Body of pancreas (tissue), 4 donors: ENCODE data around the gene NRL. TPM values are rescaled to one million over a fixed set of nuclear protein-coding genes. Genes with fewer than 3 reads are reported as not detected.

Experiments
- ATAC-seq: fragments of 150-250 bp; one replicate; pipeline ENCODE4 v1.9.1; 2016
- DNase-seq, 4 donors: peaks; one replicate each; pipeline ENCODE4 v3.0.0-alpha.2; 2019
- H3K27ac ChIP-seq, 4 donors: fragments of 200-600 bp; sonication (generic); 1 replicate in 3 of 4; 2 replicates in 1 of 4; pipeline versions ENCODE4 v1.5.1 to v1.6.1; 2016 to 2019; ENCODE audit warnings: mild to moderate bottlenecking in 1 of 4, mixed read lengths in 1 of 4, moderate library complexity in 1 of 4
- H3K27me3 ChIP-seq, 2 donors: fragments of 200-600 bp; sonication (generic); one replicate each; pipeline ENCODE4 v1.6.0; 2016; ENCODE audit warnings: mild to moderate bottlenecking in 1 of 2
- H3K36me3 ChIP-seq, 2 donors: fragments of 200-600 bp; sonication (generic); replicated peaks in 1 of 2; 2 replicates each; pipeline ENCODE4 v1.5.1; 2016; ENCODE audit warnings: low read depth in 2 of 2; ENCODE audit not compliant: insufficient read depth in 1 of 2
- H3K4me1 ChIP-seq: fragments of 200-600 bp; sonication (generic); one replicate; pipeline ENCODE4 v1.6.0; 2016
- H3K4me3 ChIP-seq, 2 donors: fragments of 200-600 bp; sonication (generic); 1 replicate in 1 of 2; 2 replicates in 1 of 2; pipeline ENCODE4 v1.5.1; 2016 to 2019
- H3K9me3 ChIP-seq, 3 donors: fragments of 200-600 bp; sonication (generic); 1 replicate in 2 of 3; 2 replicates in 1 of 3; pipeline ENCODE4 v1.5.1; 2016
- POLR2A ChIP-seq, 3 donors: fragments of 450-650 bp; IDR thresholded peaks; one replicate each; pipeline ENCODE4 v1.6.1; 2016; ENCODE audit warnings: antibody characterized with exemption in 3 of 3, mild to moderate bottlenecking in 2 of 3
- WGBS, 2 donors: methylation state at CpG; one replicate each; pipeline ENCODE4 v1.1.5; 2017; 5-methylcytosine and 5-hydroxymethylcytosine counted together
- intact Hi-C: fragments of 100-400 bp; cut with DNase I; formaldehyde crosslinking; loops from one replicate; pipeline ENCODE4 v1.15.1; 2023
- total RNA-seq, 2 donors: library from RNA; depleted of rRNA; stranded (reverse); fragments of >200 nt; gene quantifications; one replicate each; pipeline ENCODE4 v1.1.0, GENCODE V29; 2016
- TF ChIP-seq, protein P1 (sequence below), 7 experiments: fragments of 450-650 bp in 4 of 7; fragments of 200-600 bp in 3 of 7; sonication (generic) in 3 of 7; IDR thresholded peaks; one replicate each; pipeline ENCODE4 v1.5.1; 2016 to 2019; ENCODE audit warnings: antibody characterized with exemption in 7 of 7

The NRL gene
- total RNA-seq, 2 donors from 2014 or later: 2.1 to 2.6 TPM

- Histone ChIP-seq H3K27ac (no peak overlapping the region), H3K9me3 (no peaks in the 10 kb centered on the region), H3K36me3 (no peaks in the 10 kb centered on the region), H3K4me3 (no peak overlapping the region), H3K4me1 (peaks cover 11% of the 10 kb centered on the region), H3K27me3 (no peaks in the 10 kb centered on the region)
- TF ChIP-seq, protein P1, sequence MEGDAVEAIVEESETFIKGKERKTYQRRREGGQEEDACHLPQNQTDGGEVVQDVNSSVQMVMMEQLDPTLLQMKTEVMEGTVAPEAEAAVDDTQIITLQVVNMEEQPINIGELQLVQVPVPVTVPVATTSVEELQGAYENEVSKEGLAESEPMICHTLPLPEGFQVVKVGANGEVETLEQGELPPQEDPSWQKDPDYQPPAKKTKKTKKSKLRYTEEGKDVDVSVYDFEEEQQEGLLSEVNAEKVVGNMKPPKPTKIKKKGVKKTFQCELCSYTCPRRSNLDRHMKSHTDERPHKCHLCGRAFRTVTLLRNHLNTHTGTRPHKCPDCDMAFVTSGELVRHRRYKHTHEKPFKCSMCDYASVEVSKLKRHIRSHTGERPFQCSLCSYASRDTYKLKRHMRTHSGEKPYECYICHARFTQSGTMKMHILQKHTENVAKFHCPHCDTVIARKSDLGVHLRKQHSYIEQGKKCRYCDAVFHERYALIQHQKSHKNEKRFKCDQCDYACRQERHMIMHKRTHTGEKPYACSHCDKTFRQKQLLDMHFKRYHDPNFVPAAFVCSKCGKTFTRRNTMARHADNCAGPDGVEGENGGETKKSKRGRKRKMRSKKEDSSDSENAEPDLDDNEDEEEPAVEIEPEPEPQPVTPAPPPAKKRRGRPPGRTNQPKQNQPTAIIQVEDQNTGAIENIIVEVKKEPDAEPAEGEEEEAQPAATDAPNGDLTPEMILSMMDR (IDR thresholded peaks at IDR 0.05): no peak
- no peak for TF ChIP-seq POLR2A (IDR thresholded peaks at IDR 0.05)
- peak in 1 of 4 donors; percentile 9 for DNase-seq
- 81 to 85% methylated on average over 5 to 10 of the region's 10 CpGs for WGBS, 2 donors
- no peak for ATAC-seq
- intact Hi-C loops: no loop called here
Measured at GRCh38 chr14:24068711-24069410, 45.9 kb downstream of the NRL start.

GRCh38 chr14:24067133-24068082 lies 47.3 kb downstream of the NRL start:
- Histone ChIP-seq H3K4me1 (peaks cover 14% of the 10 kb centered on the region), H3K27ac (no peak overlapping the region), H3K4me3 (no peak overlapping the region), H3K9me3 (no peaks in the 10 kb centered on the region), H3K36me3 (no peaks in the 10 kb centered on the region), H3K27me3 (no peaks in the 10 kb centered on the region)
- intact Hi-C loops: no loop called here
- peak in 1 of 4 donors; percentile 2 for DNase-seq
- TF ChIP-seq, protein P1 (IDR thresholded peaks at IDR 0.05): no peak
- no peak for TF ChIP-seq POLR2A (IDR thresholded peaks at IDR 0.05)
- 90 to 92% methylated on average over 11 to 12 of the region's 12 CpGs for WGBS, 2 donors
- no peak for ATAC-seq

GRCh38 chr14:24066496-24067132 lies 48.1 kb downstream of the NRL start:
- intact Hi-C loops: no loop called here
- H3K27ac ChIP-seq: no peak overlapping the region
- no peaks in the 10 kb centered on the region for H3K36me3 ChIP-seq
- WGBS, 2 donors: 93 to 95% methylated on average over 8 of the region's 8 CpGs
- H3K9me3 ChIP-seq: no peaks in the 10 kb centered on the region
- peaks cover 21% of the 10 kb centered on the region for H3K4me1 ChIP-seq
- ATAC-seq: no peak
- no peak for DNase-seq
- H3K4me3 ChIP-seq: no peak overlapping the region
- H3K27me3 ChIP-seq: no peaks in the 10 kb centered on the region
- no peak for TF ChIP-seq POLR2A (IDR thresholded peaks at IDR 0.05)
- TF ChIP-seq, protein P1 (IDR thresholded peaks at IDR 0.05): no peak

GRCh38 chr14:24065408-24065807 lies 49.3 kb downstream of the NRL start:
- Histone ChIP-seq H3K4me1 (peaks cover 30% of the 10 kb centered on the region), H3K27me3 (no peaks in the 10 kb centered on the region), H3K27ac (no peak overlapping the region), H3K36me3 (no peaks in the 10 kb centered on the region), H3K9me3 (no peaks in the 10 kb centered on the region), H3K4me3 (no peak overlapping the region)
- intact Hi-C loops: no loop called here
- WGBS, 2 donors: 70 to 74% methylated on average over 8 of the region's 8 CpGs
- DNase-seq: peak in 1 of 4 donors; percentile 2
- no peak for TF ChIP-seq POLR2A (IDR thresholded peaks at IDR 0.05)
- TF ChIP-seq, protein P1 (IDR thresholded peaks at IDR 0.05): no peak
- ATAC-seq: no peak
